HG03378 (cell line): ENCODE measurements around the gene SPG7.

ENCODE experiments used
- ATAC-seq: cut with Tn5 transposase; IDR thresholded peaks from one replicate; pipeline ENCODE4 v1.9.1; 2021; ENCODE audit warnings: mild to moderate bottlenecking, moderate library complexity; ENCODE audit not compliant: unreplicated experiment

Gene SPG7

DNA sequence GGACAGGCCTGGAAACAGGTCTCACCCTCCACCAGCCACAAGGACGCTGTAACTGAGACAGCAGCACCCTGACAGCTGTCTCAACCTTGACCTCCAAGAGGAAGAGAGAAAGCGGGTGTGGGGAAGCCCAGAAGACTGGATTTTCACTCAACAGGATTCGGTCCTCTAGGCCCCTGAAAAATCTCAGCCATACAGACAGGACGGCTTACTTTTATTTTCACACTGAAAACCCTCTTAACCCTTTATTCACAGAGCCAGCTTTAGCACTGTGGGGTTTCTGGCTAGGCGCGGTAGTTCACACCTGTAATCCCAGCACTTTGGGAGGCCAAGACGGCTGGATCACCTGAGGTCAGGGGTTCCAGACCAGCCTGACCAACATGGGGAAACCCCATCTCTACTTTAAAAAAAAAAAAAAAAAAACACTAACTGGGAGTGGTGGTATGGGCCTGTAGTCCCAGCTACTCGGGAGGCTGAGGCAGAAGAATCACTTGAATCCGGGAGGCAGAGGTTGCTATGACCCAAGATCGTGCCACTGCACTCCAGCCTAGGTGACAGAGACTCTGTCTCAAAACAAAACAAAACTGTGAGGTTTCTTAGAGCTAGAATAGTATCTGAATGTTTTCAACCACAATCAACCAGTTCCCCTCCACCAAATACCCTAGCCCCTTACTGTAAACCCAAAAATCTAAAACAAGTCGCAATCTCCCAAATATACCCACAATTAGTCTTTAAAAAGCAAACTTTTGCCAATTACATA, 23.1 kb upstream of the SPG7 start:
- no peak for ATAC-seq

GRCh38 chr16:89485701-89486246, 22.4 kb upstream of the SPG7 start:
- ATAC-seq, result no peak

GRCh38 chr16:89489040-89489897, 18.9 kb upstream of the SPG7 start:
- ATAC-seq, result no peak

- ATAC-seq, result no peak
These were observed 18.2 kb upstream of the SPG7 start for GRCh38 chr16:89489898-89490438.

DNA sequence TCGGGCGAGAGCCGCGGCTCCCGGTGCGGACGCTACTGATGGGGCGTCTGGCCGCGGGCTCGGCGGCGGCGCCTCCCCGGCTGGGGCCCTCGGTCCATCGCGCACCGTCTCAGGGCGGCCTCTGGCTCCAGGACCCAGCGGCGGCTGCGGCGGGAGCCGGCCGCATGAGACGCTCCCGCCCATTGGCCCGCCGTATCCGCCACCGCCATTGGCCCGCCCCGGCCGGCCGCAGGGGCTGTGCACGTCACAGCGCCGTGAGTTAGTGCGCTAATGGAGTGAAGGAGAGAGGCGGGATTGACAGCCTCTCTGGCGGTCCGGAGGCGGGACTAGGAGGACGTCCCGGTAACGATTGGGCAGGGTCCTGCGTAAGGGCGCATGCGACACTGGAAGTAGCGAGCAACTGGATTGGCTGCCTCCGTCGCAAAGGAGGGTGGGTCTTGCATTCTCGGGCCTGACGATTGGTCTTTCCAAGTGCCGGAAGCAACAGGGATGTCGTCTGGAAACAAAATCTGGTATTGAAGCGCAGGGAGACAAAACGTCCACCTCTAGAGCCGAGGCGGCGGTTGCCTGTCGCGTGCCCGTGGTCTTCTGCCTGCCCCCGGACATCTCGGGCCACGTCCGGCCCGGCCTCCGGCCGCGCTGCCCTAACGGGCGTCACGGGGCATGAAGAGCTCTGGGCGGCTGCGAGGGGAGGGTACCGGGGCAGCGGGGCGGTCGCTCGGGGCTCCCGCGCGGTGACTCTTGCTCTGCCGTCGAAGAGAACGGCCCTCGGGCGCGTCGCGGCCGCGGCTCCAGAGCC, 17.6 kb upstream of the SPG7 start, which contains the start of gene ANKRD11:
Gene ANKRD11, minus strand, starts transcription at position 123 of the 799 bp plus-strand sequence. CDS start 173,542 bp downstream, outside the sequence.
- ATAC-seq, result peak; percentile 88

DNA sequence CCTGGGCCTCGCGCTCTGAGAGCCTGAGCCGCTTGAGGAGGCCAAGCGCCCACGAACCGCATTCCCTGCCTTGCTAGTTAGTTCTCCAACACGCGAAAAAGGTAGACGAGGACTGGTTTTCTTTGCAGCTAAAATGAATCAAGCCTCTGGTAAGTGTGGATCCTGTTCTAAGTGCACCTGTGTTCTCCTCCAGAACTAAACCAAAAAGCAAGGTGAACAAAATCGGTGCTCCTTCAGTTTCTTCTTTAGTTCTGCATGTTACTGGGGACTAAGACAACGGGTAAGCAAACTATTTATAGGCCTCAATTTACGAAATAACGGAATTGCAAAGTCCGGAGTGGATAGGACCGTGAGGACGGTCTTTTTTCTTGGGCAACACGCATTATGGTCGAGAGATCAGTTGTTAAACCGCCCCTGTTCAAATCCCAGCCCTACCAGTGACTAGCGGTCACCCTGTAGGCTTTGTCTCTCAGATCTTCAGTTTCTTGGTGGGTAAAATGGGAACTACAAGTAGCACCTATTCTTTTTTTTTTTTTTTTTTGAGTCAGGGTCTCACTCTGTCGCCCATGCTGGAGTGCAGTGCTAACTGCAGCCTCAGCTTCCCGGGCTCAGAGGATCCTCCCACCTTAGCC, 16.8 kb upstream of the SPG7 start:
- ATAC-seq, result no peak

DNA sequence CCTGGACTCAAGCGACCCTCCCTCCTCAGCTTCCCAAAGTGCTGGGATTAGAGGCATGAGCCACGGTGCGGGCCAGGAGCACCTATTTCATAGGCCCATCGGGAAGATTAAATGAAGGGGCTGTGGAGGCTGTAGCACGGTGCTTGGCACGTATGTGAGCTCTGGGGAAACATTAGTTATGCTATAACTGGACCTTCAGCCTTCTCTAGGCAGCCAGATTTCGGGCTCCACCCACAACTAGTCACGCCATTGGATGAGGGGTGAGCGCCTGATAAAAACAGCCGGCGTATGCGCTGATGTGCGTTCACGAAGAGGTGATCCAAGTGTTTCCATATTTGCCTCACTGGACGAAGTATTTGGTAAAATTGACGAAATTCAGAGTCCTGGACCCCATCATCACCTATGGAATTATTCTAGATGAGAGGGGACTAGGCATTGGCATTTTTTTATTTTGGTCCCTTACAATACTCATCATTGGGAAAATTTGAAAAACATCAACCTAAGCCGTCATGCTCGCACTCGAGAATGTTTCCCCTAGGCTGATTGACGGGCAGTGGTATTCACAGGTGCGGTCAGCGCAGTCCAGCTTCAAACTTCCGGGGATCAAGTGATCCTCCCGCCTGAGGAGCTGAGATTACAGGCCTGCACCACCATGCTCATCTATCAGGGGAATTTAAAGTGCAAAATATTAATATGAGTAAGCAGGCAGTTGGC, 16.1 kb upstream of the SPG7 start:
- no peak for ATAC-seq

DNA sequence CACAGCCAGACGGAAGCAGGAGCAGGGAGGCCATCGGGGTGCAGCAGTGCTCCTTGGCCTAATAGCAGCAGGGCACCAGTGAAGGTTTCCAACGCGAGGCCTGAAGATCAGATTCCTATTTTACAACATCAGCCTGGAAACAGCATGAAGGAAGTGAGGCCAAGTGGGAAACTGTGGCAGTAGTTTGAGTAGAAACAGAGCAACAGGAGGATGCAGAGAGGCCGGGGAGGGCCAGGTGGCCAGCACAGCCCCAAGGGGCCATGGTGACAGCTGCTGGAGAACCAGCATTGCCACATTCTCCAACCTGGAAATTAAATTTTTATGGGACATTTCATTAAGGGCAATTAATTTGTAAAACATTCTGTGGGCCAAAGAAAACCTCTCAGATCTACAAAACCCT, 14.4 kb upstream of the SPG7 start:
- no peak for ATAC-seq

DNA sequence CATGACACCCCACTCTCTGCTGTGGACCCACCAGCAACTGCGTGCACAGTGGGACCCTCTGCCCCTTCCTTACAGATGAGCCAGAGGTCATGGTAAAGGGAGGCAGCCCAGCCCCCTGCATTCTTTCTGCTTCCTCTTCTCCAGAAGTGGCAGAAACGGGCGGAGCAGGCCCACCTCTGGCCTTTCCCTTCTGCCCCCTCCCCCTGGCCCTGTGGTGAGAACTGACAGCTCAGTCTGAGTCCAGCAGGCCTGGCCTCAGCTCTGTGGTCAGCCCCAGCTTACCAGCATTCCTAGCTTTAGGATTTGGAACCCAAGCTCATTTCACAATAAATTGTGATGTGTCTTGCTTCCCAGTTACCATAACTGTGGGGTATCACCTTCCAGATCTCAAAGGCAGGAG, 13.1 kb upstream of the SPG7 start:
- no peak for ATAC-seq

DNA sequence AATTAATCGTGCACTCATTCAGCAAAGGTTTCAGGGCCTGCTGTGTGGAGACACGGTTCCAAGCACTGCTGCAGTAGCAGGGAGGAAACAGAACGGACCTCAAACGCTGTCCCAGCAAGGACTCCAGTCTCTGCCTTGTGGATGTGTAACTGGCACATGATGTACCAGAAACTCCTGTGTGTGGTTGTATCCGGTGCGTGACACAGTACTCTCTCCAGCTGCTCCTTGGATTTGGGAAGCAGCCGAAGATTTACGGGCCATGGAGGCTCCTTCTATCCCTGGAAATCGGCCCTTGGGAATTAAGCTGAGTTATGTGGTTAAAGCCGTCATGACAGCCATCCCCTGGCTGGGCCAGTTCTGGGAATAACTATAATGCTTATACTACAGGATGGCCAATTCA, 9.4 kb upstream of the SPG7 start:
- ATAC-seq, result no peak

DNA sequence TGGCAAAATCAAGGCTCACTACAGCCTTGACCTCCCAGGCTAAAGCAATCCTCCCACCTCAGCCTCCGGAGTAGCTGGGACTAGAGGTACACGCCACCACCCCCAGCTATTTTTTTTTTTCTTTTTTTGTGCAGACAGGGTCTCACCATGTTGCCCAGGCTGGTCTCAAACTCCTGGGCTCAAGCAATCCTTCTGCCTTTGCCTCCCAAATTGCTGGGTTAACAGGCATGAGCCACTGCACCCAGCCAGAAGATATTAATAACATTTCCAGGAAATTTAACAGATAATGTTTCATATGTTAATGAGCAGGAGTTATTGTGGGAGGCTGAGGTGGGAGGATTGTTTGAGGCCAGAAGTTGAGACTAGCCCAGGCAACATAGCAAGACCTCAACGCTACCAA, 8.4 kb upstream of the SPG7 start:
- ATAC-seq, result no peak

GRCh38 chr16:89502081-89502843, 5.9 kb upstream of the SPG7 start:
- ATAC-seq, result no peak

- ATAC-seq, result no peak
These were observed 4.1 kb upstream of the SPG7 start for GRCh38 chr16:89504091-89504490.

- ATAC-seq, result peak; percentile 55
These were observed 2.7 kb upstream of the SPG7 start for GRCh38 chr16:89505204-89506112.

DNA sequence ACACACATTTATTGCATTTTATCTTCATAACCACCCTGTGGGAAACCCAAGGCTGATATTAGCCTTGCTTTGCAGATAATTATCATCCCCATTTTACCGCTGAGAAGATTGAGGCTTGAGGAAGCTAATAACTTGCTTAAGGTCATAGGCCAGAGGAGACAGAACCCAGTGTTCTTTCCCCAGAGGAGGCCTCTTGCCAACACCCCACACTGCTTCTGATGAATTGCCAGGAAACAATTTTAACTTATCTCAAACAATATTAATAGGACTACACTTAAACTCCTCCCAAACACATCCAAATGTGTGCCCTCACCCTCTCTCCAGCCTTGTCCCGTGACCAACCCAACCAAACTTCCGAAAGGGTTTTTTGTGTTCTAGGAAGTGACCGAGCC, 2.1 kb upstream of the SPG7 start:
- ATAC-seq, result no peak

- ATAC-seq, result no peak
These were observed 1.4 kb upstream of the SPG7 start for GRCh38 chr16:89506791-89507191.

- ATAC-seq, result no peak
These were observed 879 bp upstream of the SPG7 start for GRCh38 chr16:89507214-89507833.
